Left cardiac atrium (tissue), 4 donors: ENCODE results near the gene IGHMBP2. TPM values are rescaled to one million over a fixed set of nuclear protein-coding genes. Genes with fewer than 3 reads are reported as not detected.
"Not testable (repeated sequence)": the region's sequence is repeated elsewhere in the genome, so short reads cannot be mapped to it uniquely, and the experiment has no call there.

Source experiments
- ATAC-seq, 2 donors: fragments of 200-7000 bp; cut with Tn5 transposase; one replicate each; pipeline ENCODE4 v1.9.1; 2020; ENCODE audit warnings: mild to moderate bottlenecking in 2 of 2, moderate library complexity in 2 of 2
- DNase-seq: peaks from one replicate; pipeline ENCODE4 v3.0.0-alpha.2; 2020
- intact Hi-C, 2 donors: fragments of 100-400 bp; cut with DNase I; formaldehyde crosslinking; loops; one replicate each; pipeline versions ENCODE4 v1.14.1 to v1.15.1; 2022 to 2023
- long read RNA-seq: library from polyadenylated mRNA; unstranded; transcript quantifications from one replicate; pipeline ENCODE4 v2.0.0, GENCODE V29; 2021
- total RNA-seq, 2 donors: library from RNA; stranded (reverse); fragmentation: NEBNext Ultra II Directional; extraction: Animal tissue kit (Norgen Biotek cat#: 25700); gene quantifications; one replicate each; pipeline ENCODE4 v1.2.1, GENCODE V29; 2021
- donor health status: DM: no; HTN: yes; CAD: no.
- donor health status: DM: no; HTN: yes; CAD: no; lungs with severe emphysema.
- donor health status: DM: yes; HTN: yes; CAD: no.
- donor health status: Dilated cardiomyopathy.

Gene IGHMBP2
- total RNA-seq: 1 to 10 TPM; 8.2 to 9.0 TPM
- long read RNA-seq, partial matches to known transcripts: 27 of 32 reads
- long read RNA-seq, other reads (novel, unspliced or antisense): 1 of 32 reads

DNA sequence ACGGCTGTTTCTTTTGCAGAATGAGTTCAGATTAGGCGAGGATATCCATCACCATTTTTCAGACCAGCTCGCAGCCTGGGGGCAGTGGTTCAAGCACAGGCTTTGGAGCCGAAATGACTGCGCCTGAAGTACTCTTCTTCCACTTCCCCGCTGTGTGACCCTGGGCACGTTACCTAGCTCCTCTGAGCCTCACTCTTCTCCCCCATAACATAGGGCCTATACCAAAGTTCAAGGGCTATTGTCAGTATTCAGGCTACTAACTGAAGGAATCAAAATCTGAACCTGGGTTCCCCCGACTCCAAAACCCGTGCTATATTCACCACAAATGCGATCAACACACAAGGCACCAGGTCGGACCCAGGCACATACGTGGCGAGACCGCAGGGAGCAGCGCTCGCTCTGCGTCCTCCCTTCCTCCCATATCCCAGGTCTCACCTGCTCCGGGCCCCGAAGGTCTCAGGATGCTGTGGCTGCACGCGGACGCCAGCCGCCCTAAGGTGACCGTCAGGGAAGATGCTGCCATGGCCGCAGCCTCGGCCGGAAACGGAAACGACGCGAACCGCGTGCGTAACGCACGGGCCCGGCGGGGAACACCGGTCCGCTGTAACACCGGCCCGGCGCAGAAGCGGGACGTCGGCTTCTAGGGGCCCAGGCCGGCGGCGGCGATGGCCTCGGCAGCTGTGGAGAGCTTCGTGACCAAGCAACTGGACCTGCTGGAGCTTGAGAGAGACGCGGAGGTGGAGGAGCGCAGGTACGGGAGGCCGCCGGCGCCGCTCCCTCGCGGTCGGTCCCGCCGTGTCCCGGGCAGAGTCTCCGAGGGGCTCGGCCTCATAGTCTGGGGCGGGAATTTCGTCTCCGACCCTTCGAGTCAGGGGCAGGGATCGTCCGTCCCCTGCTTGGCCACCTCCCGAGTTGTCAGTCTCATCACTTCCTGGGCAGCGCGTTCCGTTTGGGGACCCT is at the start of gene IGHMBP2, which contains the start of gene MRPL21:
Gene IGHMBP2, plus strand, starts transcription at position 604 of the 960 bp plus-strand sequence. Its CDS starts 62 bp downstream, at position 666.
Gene MRPL21, minus strand, starts transcription at position 545 of the 960 bp plus-strand sequence. Its CDS starts 22 bp downstream, at position 523.
- peak; percentile 89 for DNase-seq
- peak; percentile 98 to 99 for ATAC-seq
- intact Hi-C loops: loop anchor here in 1 of 2 donors (10.0 kb wide), 1 partner anchor 141 kb away; the partner anchor contains the start of gene TPCN2

GRCh38 chr11:68854273-68854958 is 49.3 kb upstream of the IGHMBP2 start:
- DNase-seq (no peak), ATAC-seq (no peak)
- intact Hi-C loops: no loop called here

DNA sequence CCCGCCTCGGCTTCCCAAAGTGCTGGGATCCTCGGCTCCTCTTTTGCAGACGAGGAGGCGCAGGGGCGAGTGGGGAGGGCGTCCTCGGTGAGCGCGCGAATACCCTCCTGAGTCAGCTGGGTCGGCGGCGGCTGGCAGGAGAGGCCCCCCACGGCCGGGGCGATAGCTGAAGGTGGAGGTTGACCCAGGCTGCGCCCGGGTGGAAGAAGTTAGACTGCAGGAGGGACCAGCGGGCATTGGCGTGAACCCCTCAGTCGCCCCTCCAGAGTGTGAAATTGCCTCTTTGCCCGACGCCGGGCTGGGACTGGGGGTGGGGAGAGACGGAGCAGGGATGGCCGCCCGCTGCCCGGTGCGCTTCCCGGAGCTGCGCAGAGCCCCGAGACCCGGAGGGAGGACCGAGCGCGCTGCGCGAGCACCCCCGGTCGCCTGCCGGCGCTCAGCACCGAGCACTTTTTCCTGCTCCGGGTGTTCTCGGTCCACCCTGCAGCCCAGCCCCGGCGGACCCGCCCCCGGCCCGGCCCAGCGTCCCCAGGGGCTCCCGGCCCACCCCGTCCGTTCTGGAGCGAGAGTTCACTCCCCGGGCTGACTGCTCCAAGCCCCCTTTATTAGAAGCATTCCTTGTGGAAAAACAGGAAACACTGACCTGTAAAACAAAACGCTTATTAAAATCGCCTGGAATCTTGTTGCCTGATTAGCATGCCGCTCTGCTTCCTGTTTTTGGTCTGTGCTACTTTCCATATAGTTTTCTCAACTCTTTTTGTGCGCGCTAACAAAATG is 48.3 kb upstream of the IGHMBP2 start:
- peak; percentile 98 for ATAC-seq
- intact Hi-C loops: no loop called here
- peak; percentile 52 for DNase-seq

- ATAC-seq, DNase-seq, intact Hi-C loops: not testable (repeated sequence)
Measured at GRCh38 chr11:68856425-68857030, 47.2 kb upstream of the IGHMBP2 start.

GRCh38 chr11:68857037-68857586 is 46.6 kb upstream of the IGHMBP2 start:
- intact Hi-C loops: no loop called here
- DNase-seq (no peak), ATAC-seq (no peak)

- DNase-seq (no peak), ATAC-seq (no peak)
- intact Hi-C loops: no loop called here
Measured at GRCh38 chr11:68859123-68859522, 44.6 kb upstream of the IGHMBP2 start.

- DNase-seq: no peak
- ATAC-seq: no peak
- intact Hi-C loops: no loop called here
Measured at GRCh38 chr11:68862421-68862820, 41.3 kb upstream of the IGHMBP2 start.

DNA sequence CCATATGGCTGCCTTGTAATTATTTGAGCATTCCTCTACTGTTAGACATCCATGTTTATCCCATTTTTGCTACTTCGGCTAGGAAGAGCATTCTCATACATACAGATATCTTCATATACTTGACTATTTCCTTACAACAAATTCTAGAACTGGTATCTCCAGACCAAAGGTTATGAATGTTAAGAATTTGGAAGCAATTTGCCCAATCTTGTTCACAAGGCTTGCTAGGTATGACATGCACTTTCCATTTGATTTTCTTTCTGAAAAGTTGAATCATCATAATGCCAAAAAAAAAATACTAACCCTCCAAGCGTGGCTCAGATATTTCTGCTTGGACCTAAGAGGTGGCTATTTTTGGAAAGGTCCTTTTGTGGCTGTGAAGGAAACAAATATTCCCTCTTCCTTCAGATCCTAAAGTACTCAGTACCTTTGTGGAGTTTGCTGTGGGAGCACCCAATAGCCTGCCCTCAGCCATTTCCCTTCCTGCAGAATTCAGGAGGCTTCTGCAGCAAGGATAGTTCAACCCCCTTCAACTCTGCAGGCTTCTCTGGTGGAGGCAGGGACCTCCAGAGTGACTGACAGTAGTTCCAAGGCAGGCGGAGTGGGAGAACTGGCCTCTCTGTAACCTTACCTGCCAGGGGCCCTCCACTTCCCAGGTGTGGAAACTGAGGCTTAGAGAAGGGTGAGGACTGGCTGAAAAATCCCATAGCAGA is 40.0 kb upstream of the IGHMBP2 start:
- intact Hi-C loops: no loop called here
- ATAC-seq (no peak), DNase-seq (no peak)

DNA sequence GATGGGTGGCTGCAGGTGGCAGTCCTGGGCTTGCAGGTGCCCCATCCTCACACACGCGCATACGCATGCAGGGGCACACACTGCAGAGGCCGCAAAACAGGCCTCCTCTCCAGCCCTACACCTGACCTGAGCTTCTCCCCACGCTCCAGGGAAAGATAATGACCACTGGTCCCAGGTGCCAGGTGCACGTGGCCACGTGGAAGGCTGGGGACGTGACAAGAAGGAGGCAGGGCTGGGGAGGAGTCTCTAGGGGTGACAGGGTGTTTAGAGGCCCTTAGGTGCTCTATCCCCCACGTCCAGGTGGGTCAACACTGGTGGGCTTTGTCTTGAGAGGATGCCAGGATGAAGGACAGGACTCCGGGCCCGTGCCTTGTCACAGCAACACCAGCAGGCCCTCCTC is 38.5 kb upstream of the IGHMBP2 start:
- ATAC-seq (no peak), DNase-seq (no peak)
- intact Hi-C loops: no loop called here

DNA sequence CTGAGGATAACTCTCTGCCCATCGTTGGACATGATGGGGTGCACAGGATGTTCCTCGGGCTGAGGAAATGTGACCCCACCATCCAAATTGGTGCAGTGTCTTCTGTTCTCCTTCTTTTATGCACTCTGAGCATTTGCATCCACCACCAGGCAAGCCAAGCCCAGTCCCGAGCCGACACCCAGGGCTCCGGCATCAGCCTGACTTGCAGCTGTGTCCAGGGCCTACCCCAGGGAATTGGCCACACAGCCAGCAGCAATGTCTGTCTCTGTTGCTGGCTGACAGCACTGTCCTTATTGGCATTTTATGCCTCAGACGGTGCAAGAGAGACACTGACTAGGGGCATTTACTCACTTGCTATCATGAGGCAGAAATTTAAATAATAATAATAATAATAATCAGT is 36.6 kb upstream of the IGHMBP2 start:
- DNase-seq (no peak), ATAC-seq (peak in 1 of 2 donors; percentile 42)
- intact Hi-C loops: no loop called here

GRCh38 chr11:68868221-68868835 is 35.4 kb upstream of the IGHMBP2 start:
- intact Hi-C loops: no loop called here
- ATAC-seq (no peak), DNase-seq (no peak)

DNA sequence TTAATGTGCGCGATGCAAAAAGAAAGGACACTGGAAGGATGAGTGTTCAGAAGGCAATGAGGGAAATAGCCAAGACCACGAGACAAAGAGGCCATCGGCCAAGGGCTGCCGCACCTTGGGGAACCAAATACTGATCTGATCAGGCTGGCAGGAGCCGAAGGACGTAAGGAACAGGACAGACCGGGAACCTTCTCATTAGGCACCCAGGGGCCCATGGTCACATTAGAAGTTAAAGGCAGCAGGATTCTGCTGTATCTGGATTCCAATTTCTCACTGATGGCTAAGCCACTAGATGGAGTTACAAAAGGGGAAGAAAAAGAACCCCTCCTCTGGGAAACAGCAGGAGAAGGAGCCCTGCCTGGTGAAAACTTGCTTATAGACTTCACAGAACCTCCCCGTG is 33.2 kb upstream of the IGHMBP2 start:
- intact Hi-C loops: no loop called here
- DNase-seq: no peak
- ATAC-seq: no peak

GRCh38 chr11:68872216-68873003 is 31.3 kb upstream of the IGHMBP2 start:
- ATAC-seq: no peak
- no peak for DNase-seq
- intact Hi-C loops: no loop called here

DNA sequence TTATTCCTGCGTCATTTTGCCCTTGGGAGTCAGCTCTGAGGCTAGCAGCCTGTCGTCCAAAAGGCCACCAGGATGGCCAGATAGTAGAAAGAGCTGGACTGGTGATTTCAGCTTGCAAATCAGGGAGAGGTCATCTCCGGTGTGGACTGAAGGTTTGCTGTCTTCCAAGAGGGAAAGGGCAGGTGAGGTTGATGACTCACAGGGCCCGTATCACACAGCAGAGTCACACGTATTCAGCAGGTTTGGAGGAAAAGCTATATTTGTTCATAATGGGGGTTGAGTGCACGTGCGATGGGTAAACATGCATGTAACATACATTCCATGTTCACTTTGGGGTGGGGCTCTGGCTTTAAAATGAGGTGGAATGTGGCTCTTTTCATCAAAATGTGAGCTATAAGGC is 25.7 kb upstream of the IGHMBP2 start:
- DNase-seq (no peak), ATAC-seq (no peak)
- intact Hi-C loops: no loop called here

GRCh38 chr11:68880851-68881250 is 22.8 kb upstream of the IGHMBP2 start:
- intact Hi-C loops: no loop called here
- ATAC-seq: no peak
- no peak for DNase-seq

DNA sequence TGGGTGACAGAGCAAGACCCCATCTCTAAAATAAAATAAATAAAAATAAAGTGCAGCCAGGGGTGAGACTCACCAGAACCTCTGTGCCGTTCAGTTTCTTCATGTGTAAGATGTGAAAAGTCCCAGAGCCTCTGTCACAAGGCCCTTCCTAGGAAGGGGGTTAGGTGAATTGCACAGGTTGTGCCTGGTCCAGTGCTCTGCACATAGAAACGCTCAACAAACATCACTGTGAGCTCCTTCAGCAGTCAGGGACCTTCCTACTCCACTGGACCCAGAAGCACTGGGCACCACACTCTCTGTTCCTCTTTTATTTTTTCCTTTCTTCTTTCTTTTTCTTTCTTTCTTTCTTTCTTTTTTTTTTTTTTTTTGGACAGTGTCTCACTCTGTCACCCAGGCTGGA is 22.4 kb upstream of the IGHMBP2 start:
- intact Hi-C loops: no loop called here
- DNase-seq (no peak), ATAC-seq (no peak)

GRCh38 chr11:68882391-68882790 is 21.3 kb upstream of the IGHMBP2 start:
- no peak for DNase-seq
- intact Hi-C loops: no loop called here
- ATAC-seq: no peak
